Endodermal cell (in vitro differentiated cells): ENCODE measurements around the gene BAHCC1. TPM values are rescaled to one million over a fixed set of nuclear protein-coding genes. Genes with fewer than 3 reads are reported as not detected.

Experiments used
- DNase-seq: peaks from one replicate; pipeline ENCODE4 v3.0.0-alpha.2; 2017
- H3K27ac ChIP-seq: 2 replicates; pipeline ENCODE4 v1.5.1; 2013; ENCODE audit warnings: mild to moderate bottlenecking, low read depth, low read length, moderate library complexity
- H3K27me3 ChIP-seq: 2 replicates; pipeline ENCODE4 v1.6.1; 2013; ENCODE audit warnings: mild to moderate bottlenecking, low read length, moderate library complexity; ENCODE audit not compliant: insufficient read depth, control insufficient read depth, poor library complexity, severe bottlenecking
- H3K36me3 ChIP-seq: 2 replicates; pipeline ENCODE4 v1.7.0; 2013; ENCODE audit warnings: mild to moderate bottlenecking, low read length, moderate library complexity; ENCODE audit not compliant: control insufficient read depth, insufficient read depth
- H3K4me1 ChIP-seq: one replicate; pipeline ENCODE4 v1.7.0; 2013; ENCODE audit warnings: low read length; ENCODE audit not compliant: control insufficient read depth, insufficient read depth
- H3K4me3 ChIP-seq: 2 replicates; pipeline ENCODE4 v1.5.1; 2013; ENCODE audit warnings: mild to moderate bottlenecking, low read length, moderate library complexity
- H3K9ac ChIP-seq: 2 replicates; pipeline ENCODE4 v1.6.1; 2013; ENCODE audit warnings: mild to moderate bottlenecking, low read length, moderate library complexity; ENCODE audit not compliant: poor library complexity, severe bottlenecking; ENCODE audit errors: extremely low read depth
- H3K9me3 ChIP-seq: 2 replicates; pipeline ENCODE4 v1.6.1; 2013; ENCODE audit warnings: mild to moderate bottlenecking, low read length, moderate library complexity; ENCODE audit not compliant: control insufficient read depth
- H3K27ac Mint-ChIP-seq: 2 replicates; pipeline ENCODE4 v1.8.0; 2020; ENCODE audit warnings: mixed read lengths
- H3K27me3 Mint-ChIP-seq: 2 replicates; pipeline ENCODE4 v1.8.0; 2021; ENCODE audit warnings: mild to moderate bottlenecking, mixed read lengths; ENCODE audit not compliant: insufficient read depth
- H3K36me3 Mint-ChIP-seq: 2 replicates; pipeline ENCODE4 v1.8.0; 2020; ENCODE audit warnings: low read depth, mixed read lengths
- H3K4me1 Mint-ChIP-seq: 2 replicates; pipeline ENCODE4 v1.8.0; 2020; ENCODE audit warnings: mixed read lengths
- H3K4me3 Mint-ChIP-seq: 2 replicates; pipeline ENCODE4 v1.8.0; 2020; ENCODE audit warnings: mild to moderate bottlenecking, moderate library complexity, mixed read lengths
- H3K9me3 Mint-ChIP-seq: 2 replicates; pipeline ENCODE4 v1.8.0; 2020; ENCODE audit warnings: mild to moderate bottlenecking, mixed read lengths
- CTCF ChIP-seq: fragments of 200-600 bp; sonication (generic); conservative IDR thresholded peaks from 2 replicates; pipeline ENCODE4 v1.5.0; 2021; ENCODE audit warnings: antibody characterized with exemption, mild to moderate bottlenecking
- whole genome bisulfite sequencing, 2 experiments: methylation state at CpG; one replicate each; pipeline versions ENCODE4 v1.1.5 to v1.1.7; 2013; ENCODE audit warnings: missing lambda C conversion rate in 2 of 2, mixed read lengths in 1 of 2; ENCODE audit not compliant: insufficient coverage in 1 of 2, insufficient read length in 1 of 2; 5-methylcytosine and 5-hydroxymethylcytosine counted together
- total RNA-seq, 2 donors: library from RNA; stranded (reverse); fragmentation: NEBNext Ultra II Directional in 1 of 2; extraction: Animal tissue kit (Norgen Biotek cat#: 25700) in 1 of 2; gene quantifications; 2 replicates in 1 of 2; 3 replicates in 1 of 2; pipeline ENCODE4 v1.2.1, GENCODE V29; 2021

Gene BAHCC1
- total RNA-seq, 2 donors from 2014 or later, result 63.9 to 78.1 TPM

GRCh38 chr17:81481815-81482505 is 86.7 kb downstream of the BAHCC1 start:
- WGBS, 2 experiments, result 85 to 89% methylated on average over 13 to 18 of the region's 18 CpGs
- no peak for DNase-seq
- no peak for TF ChIP-seq CTCF
- no peak overlapping the region for H3K27ac ChIP-seq
- no peaks in the 10 kb centered on the region for H3K36me3 Mint-ChIP-seq
- peak overlapping the region; percentile 24 for H3K4me3 Mint-ChIP-seq
- no peak overlapping the region for H3K9ac ChIP-seq
- H3K9me3 ChIP-seq, result no peaks in the 10 kb centered on the region
- H3K4me3 ChIP-seq, result no peak overlapping the region
- peaks cover 52% of the 10 kb centered on the region for H3K27me3 Mint-ChIP-seq
- no peak overlapping the region for H3K27ac Mint-ChIP-seq
- peaks cover 38% of the 10 kb centered on the region for H3K27me3 ChIP-seq
- H3K9me3 Mint-ChIP-seq, result peaks cover 3% of the 10 kb centered on the region
- peaks cover 7% of the 10 kb centered on the region for H3K4me1 Mint-ChIP-seq
- no peaks in the 10 kb centered on the region for H3K36me3 ChIP-seq
- peaks cover 14% of the 10 kb centered on the region for H3K4me1 ChIP-seq

GRCh38 chr17:81482673-81483072 is 87.4 kb downstream of the BAHCC1 start:
- Mint-ChIP-seq H3K4me3 (peak overlapping the region; percentile 46), H3K36me3 (no peaks in the 10 kb centered on the region), H3K27me3 (peaks cover 55% of the 10 kb centered on the region), H3K4me1 (peaks cover 5% of the 10 kb centered on the region), H3K9me3 (peaks cover 3% of the 10 kb centered on the region), H3K27ac (no peak overlapping the region)
- Histone ChIP-seq H3K36me3 (no peaks in the 10 kb centered on the region), H3K9me3 (no peaks in the 10 kb centered on the region), H3K9ac (no peak overlapping the region), H3K4me3 (no peak overlapping the region), H3K4me1 (peaks cover 12% of the 10 kb centered on the region), H3K27ac (peak overlapping the region; percentile 38), H3K27me3 (peaks cover 38% of the 10 kb centered on the region)
- TF ChIP-seq CTCF, result no peak
- no peak for DNase-seq
- 95 to 98% methylated on average over 6 to 11 of the region's 11 CpGs for WGBS, 2 experiments

GRCh38 chr17:81483085-81483861 is 88.0 kb downstream of the BAHCC1 start:
- Histone ChIP-seq H3K27ac (peak overlapping the region; percentile 44), H3K4me3 (peak overlapping the region; percentile 64), H3K36me3 (no peaks in the 10 kb centered on the region), H3K4me1 (peaks cover 10% of the 10 kb centered on the region), H3K27me3 (peaks cover 38% of the 10 kb centered on the region), H3K9me3 (no peaks in the 10 kb centered on the region), H3K9ac (peak overlapping the region; percentile 57)
- H3K4me3 Mint-ChIP-seq, result peak overlapping the region; percentile 46
- DNase-seq, result peak; percentile 80
- H3K27me3 Mint-ChIP-seq, result peaks cover 52% of the 10 kb centered on the region
- peaks cover 3% of the 10 kb centered on the region for H3K9me3 Mint-ChIP-seq
- TF ChIP-seq CTCF, result no peak
- no peaks in the 10 kb centered on the region for H3K36me3 Mint-ChIP-seq
- H3K27ac Mint-ChIP-seq, result no peak overlapping the region
- 60 to 69% methylated on average over 8 to 29 of the region's 29 CpGs for WGBS, 2 experiments
- no peaks in the 10 kb centered on the region for H3K4me1 Mint-ChIP-seq
